ENCODE measurements around the gene TMIGD2.

DNA sequence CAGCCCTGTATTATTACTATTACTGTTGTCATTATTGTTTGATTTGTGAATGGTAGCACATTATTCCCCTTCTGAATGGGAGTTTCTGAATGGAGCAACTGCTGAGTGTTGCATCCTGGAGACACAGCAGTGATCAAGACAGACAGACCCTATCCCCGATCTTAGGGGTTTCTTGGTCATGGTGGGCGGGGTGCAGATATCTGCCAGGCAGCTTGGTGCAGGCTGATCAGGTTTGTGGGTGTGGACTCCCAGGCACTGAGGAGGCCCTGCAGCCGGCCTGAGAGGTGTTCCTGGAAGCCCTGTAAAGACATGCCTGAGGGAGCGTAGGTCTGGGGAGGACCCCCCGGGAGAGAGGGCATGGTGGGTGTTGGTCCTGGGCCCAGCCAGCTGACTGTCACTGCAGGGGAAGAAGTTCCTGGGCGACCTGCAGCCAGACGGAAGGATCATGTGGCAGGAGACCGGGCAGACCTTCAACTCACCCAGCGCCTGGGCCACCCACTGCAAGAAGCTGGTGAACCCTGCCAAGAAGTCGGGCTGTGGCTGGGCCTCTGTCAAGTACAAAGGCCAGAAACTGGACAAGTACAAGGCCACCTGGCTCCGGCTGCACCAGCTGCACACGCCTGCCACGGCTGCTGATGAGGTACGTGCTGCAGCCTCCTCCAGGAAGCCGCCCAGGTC, 43.3 kb upstream of the TMIGD2 start:
- TF ChIP-seq, protein P1, sequence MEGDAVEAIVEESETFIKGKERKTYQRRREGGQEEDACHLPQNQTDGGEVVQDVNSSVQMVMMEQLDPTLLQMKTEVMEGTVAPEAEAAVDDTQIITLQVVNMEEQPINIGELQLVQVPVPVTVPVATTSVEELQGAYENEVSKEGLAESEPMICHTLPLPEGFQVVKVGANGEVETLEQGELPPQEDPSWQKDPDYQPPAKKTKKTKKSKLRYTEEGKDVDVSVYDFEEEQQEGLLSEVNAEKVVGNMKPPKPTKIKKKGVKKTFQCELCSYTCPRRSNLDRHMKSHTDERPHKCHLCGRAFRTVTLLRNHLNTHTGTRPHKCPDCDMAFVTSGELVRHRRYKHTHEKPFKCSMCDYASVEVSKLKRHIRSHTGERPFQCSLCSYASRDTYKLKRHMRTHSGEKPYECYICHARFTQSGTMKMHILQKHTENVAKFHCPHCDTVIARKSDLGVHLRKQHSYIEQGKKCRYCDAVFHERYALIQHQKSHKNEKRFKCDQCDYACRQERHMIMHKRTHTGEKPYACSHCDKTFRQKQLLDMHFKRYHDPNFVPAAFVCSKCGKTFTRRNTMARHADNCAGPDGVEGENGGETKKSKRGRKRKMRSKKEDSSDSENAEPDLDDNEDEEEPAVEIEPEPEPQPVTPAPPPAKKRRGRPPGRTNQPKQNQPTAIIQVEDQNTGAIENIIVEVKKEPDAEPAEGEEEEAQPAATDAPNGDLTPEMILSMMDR (IDR thresholded peaks at IDR 0.05), result no peak
- TF ChIP-seq POLR2AphosphoS5 (IDR thresholded peaks at IDR 0.05) (no peak), POLR2A (IDR thresholded peaks at IDR 0.05) (no peak)

All from breast epithelium (tissue), 3 donors.